Ovary (tissue), 3 donors: Measurements from ENCODE around the gene ISCU.

Experiments
- POLR2A ChIP-seq: fragments of 450-650 bp; IDR thresholded peaks from one replicate; pipeline ENCODE4 v1.6.1; 2017; ENCODE audit warnings: antibody characterized with exemption, mild to moderate bottlenecking, moderate library complexity
- TF ChIP-seq, protein P1 (sequence below), 3 donors: fragments of 450-650 bp in 2 of 3; fragments of 200-600 bp in 1 of 3; IDR thresholded peaks; one replicate each; pipeline versions ENCODE4 v1.5.1 to v1.8.0; 2016 to 2022; ENCODE audit warnings: antibody characterized with exemption in 3 of 3, mild to moderate bottlenecking in 1 of 3
- donor health status: DM: no; HTN: no; CAD: no.

DNA sequence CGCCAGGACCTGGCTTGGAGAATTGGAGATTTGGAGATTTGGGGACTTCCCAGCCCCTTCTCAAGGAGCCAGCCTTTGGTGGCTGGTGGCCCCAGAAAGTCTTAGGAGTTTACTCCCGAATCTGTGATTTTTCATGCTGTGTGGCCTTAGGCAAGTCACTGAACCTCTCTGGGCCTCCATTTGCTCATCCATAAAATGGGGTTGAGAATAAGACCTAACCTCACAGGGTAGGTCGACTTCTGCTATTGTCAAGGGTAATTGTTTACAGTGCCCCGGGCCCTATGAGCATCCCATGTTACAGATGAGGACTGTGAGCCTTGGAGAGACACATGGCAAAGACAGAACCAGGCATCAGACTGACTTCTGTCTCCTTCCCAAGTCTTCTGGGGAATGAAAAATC is 51.6 kb downstream of the ISCU start:
- no peak for TF ChIP-seq POLR2A
- TF ChIP-seq, protein P1, sequence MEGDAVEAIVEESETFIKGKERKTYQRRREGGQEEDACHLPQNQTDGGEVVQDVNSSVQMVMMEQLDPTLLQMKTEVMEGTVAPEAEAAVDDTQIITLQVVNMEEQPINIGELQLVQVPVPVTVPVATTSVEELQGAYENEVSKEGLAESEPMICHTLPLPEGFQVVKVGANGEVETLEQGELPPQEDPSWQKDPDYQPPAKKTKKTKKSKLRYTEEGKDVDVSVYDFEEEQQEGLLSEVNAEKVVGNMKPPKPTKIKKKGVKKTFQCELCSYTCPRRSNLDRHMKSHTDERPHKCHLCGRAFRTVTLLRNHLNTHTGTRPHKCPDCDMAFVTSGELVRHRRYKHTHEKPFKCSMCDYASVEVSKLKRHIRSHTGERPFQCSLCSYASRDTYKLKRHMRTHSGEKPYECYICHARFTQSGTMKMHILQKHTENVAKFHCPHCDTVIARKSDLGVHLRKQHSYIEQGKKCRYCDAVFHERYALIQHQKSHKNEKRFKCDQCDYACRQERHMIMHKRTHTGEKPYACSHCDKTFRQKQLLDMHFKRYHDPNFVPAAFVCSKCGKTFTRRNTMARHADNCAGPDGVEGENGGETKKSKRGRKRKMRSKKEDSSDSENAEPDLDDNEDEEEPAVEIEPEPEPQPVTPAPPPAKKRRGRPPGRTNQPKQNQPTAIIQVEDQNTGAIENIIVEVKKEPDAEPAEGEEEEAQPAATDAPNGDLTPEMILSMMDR (IDR thresholded peaks at IDR 0.05): no peak
